ENCODE measurements around the gene SAFB. TPM values are rescaled to one million over a fixed set of nuclear protein-coding genes. Genes with fewer than 3 reads are reported as not detected.

The SAFB gene
- total RNA-seq, 2 donors from 2014 or later = 173 to 183 TPM

DNA sequence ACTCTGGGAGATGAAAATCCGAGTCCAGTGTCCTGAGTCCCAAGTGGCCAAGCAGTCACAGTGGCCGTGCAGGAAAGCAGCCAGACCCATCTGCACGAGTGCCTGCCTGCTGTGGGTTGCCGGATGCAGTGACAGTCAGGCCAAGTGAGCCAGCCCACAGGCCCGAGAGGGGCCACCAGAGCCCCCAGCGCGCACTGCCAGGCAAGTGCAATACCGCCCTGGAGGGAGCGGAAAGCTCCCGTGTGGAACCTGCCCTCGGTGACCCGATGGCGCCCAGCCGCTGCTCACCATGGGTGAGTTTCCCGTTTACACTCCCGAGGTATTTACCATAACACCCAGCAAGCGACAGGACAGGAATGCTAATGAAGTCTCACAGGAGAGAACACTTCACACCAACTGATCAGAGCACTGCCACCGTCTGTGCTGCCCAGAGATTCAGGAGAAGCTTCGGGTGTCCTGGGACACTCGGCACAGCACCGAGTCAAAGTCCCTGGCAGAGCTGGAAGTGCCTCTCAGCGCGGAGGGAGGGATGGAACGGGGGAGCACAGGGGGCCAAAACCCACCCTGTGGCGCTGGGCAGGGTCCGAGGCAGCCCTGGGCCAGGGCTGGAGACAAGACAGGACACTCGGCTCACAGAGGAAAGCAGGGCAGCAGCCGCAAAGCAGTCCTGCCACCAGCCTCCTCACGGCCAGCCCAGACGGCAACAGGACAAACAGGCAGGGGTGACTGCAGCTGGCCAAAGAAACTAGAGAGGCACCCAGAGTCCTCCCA is 33.8 kb upstream of the SAFB start:
- DNase-seq (no peak), ATAC-seq (no peak)
- H3K36me3 Mint-ChIP-seq (ENCODE audit: low read depth) = no peaks in the 10 kb centered on the region
- H3K4me1 Mint-ChIP-seq = peaks cover 17% of the 10 kb centered on the region
- peak overlapping the region; percentile 62 for H3K27ac Mint-ChIP-seq
- no peak overlapping the region for H3K4me3 Mint-ChIP-seq
- H3K27me3 Mint-ChIP-seq = no peaks in the 10 kb centered on the region
- H3K9me3 ChIP-seq (ENCODE audit: control insufficient read depth, low read length, poor library complexity, severe bottlenecking) = no peaks in the 10 kb centered on the region

DNA sequence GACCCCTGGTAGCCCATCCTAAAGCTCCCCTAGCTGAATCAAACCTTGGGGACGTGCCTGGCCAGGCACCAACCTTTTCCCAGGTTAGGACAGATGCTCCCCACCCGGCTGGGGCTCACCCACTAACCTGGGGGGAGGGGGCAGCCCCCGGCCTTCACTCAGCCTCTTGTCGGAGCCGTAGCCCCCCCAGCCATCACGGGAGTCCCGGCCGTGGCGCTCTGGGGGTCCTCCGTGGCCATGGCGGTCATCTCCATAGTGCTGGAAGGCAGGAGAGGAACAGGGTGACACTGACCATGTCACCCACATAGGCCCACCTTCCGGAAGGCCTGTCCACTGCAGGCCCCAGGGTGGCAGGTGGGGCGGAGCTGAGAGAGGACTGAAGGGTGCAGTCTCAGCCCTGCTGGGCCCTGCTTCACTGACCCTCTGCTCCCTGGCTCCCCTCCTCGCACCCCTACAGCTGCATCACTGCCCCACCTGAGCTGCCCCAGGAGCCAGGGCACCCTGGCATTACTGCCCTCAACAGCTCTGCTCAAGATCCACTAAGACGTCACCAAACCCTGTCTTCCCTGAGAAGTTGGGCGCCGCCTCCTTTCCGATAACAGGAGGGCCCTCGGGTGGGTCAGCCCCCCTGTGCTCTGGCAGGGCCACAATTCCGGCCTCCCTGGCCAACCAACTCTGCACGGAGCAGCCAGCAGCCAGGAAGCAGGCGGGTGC is 32.6 kb upstream of the SAFB start:
- no peaks in the 10 kb centered on the region for H3K9me3 ChIP-seq (ENCODE audit: control insufficient read depth, low read length, poor library complexity, severe bottlenecking)
- no peak overlapping the region for H3K4me3 Mint-ChIP-seq
- H3K36me3 Mint-ChIP-seq (ENCODE audit: low read depth) = peaks cover 1% of the 10 kb centered on the region
- ATAC-seq = no peak
- DNase-seq = no peak
- H3K27me3 Mint-ChIP-seq = no peaks in the 10 kb centered on the region
- H3K4me1 Mint-ChIP-seq = peaks cover 19% of the 10 kb centered on the region
- H3K27ac Mint-ChIP-seq = no peak overlapping the region

DNA sequence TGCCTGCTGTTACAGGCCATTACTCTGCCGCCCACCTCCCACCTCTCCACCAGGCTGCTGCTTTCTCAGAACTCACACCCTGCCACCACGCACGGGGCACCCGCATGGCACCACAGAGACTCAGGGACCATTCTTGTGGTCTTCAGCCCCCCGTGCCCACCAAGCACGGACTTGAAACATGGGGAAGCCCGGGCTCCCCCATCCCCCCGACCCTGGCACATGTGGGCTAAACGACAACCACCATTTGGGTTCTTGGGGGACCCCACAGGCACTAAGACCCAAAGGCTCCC is 32.1 kb upstream of the SAFB start:
- Mint-ChIP-seq H3K27me3 (no peaks in the 10 kb centered on the region), H3K36me3 (ENCODE audit: low read depth) (peaks cover 3% of the 10 kb centered on the region), H3K27ac (no peak overlapping the region), H3K4me3 (no peak overlapping the region), H3K4me1 (peaks cover 17% of the 10 kb centered on the region)
- no peaks in the 10 kb centered on the region for H3K9me3 ChIP-seq (ENCODE audit: control insufficient read depth, low read length, poor library complexity, severe bottlenecking)
- ATAC-seq = no peak
- DNase-seq = no peak

DNA sequence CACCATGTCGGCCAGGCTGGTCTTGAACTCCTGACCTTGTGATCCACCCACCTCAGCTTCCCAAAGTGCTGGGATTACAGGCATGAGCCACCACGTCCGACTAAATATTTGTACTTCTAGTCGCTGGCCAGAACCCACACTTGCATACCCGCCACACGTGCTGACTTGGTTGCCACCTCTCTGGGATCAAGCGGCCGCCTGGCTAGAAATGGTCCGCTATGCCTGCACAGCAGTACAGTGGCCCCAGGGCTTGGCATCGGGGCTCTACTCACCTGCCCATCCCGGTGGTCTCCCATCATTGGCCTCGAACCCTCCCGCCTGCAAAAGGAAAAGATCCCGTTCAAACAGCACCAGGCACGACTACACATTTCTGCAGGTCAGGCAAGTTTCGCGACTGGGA is 31.4 kb upstream of the SAFB start:
- Mint-ChIP-seq H3K27me3 (no peaks in the 10 kb centered on the region), H3K36me3 (ENCODE audit: low read depth) (peaks cover 3% of the 10 kb centered on the region), H3K27ac (no peak overlapping the region), H3K4me3 (no peak overlapping the region), H3K4me1 (peaks cover 13% of the 10 kb centered on the region)
- ATAC-seq (no peak), DNase-seq (no peak)
- no peaks in the 10 kb centered on the region for H3K9me3 ChIP-seq (ENCODE audit: control insufficient read depth, low read length, poor library complexity, severe bottlenecking)

DNA sequence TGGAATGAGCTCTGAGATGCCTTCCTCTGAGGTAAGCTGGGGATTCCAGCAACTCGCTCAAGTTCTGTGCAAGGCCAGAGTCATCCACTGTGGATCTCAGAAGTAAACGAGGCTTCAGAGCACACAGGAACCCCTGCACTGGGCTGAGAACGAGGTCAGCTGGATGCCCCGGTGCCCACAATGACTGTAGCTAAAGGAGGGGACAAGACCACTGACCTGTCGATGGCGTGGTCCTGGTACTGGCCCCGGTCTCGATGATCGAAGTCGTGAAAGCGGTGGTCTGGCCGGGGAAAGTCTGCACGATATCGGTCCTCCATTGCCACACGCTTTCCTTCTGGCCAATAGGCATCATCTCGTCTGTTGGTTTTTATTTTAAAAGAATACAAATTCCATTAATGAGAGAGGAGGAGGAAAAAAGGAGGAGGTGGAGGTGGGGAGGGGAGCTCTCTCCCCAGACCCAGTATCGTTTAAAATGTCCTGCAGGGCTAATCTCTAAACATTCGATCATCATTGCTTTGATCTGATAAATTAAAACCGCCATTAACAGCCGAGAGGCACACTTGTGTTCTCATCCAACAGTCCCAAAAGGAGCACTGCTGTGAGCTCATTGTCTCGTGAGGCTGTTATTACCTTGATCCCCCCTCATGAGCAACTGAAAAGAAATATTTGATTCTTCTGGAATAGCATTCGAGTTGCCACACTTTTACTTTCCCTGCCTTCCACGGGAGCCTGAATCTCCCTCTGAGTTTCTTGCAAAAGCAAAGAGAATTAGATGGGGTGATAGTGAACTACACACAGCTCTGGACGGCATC is 30.1 kb upstream of the SAFB start:
- H3K27ac Mint-ChIP-seq = no peak overlapping the region
- DNase-seq = no peak
- no peak for ATAC-seq
- no peaks in the 10 kb centered on the region for H3K9me3 ChIP-seq (ENCODE audit: control insufficient read depth, low read length, poor library complexity, severe bottlenecking)
- no peaks in the 10 kb centered on the region for H3K27me3 Mint-ChIP-seq
- no peak overlapping the region for H3K4me3 Mint-ChIP-seq
- peaks cover 6% of the 10 kb centered on the region for H3K36me3 Mint-ChIP-seq (ENCODE audit: low read depth)
- H3K4me1 Mint-ChIP-seq = peaks cover 12% of the 10 kb centered on the region

DNA sequence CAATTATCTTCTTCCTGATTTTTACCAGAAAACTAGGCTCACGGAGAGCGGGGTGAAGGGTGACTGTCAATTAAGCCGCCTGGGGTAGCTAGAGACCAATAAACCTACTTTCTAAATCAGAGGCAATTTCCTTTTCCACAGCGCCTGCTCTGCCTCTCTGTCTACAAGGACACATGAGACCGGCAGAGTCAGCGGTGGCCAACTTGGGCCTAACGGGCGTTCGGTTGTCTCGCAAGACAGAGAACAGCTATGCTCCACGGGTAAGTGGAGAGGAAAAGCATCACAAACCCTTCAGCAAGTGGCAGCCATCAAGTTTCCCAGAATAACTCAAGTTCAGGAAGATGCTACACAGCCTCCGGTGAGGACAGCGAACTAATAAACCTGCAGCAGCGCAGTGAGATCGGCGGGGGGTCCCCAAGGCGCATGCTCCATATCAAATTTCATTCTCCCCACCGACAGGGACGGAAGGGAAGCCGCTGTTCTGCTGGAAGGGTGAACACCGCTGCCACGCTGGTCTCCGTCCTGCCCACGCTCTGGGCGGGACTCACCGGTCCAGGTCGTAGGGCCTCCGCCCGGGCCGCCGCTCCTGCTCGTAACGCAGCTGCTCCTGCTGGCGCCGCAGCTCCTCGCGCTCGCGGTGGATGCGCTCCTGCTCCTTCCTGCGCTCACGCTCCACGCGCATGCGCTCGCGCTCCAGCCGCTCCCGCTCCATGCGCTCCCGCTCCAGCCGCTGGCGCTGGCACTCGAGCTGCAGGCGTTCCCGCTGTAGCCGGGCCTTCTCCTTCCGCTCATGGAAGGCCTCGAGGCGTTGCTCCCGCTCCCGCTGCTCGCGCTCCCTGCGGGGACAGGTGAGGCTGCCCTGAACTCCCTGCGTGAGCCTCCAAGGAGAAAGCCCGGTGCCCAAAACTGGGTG is 29.3 kb upstream of the SAFB start:
- H3K27me3 Mint-ChIP-seq = no peaks in the 10 kb centered on the region
- H3K4me3 Mint-ChIP-seq = no peak overlapping the region
- no peaks in the 10 kb centered on the region for H3K9me3 ChIP-seq (ENCODE audit: control insufficient read depth, low read length, poor library complexity, severe bottlenecking)
- ATAC-seq = no peak
- H3K27ac Mint-ChIP-seq = no peak overlapping the region
- peaks cover 10% of the 10 kb centered on the region for H3K4me1 Mint-ChIP-seq
- DNase-seq = no peak
- H3K36me3 Mint-ChIP-seq (ENCODE audit: low read depth) = peaks cover 6% of the 10 kb centered on the region

DNA sequence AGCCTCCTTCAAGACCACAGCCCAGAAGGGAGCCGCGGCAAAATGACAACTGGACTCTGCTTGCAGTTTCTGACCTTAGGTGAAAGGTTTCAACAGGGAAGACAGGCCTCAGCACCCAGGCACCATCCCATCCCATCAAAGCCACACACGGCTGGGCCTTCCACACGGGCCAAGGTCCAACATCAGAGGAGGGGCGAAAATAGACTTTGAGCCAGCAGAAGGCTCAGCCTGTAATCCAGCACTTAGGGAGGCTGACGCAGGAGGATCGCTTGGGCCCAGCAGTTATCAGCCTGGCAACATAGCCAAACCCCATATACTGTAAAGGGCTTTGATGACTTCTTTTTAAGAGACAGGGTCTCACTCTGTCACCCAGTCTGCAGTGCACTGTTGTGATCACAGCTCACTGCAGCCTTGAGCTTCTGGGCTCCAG is 28.3 kb upstream of the SAFB start:
- H3K4me3 Mint-ChIP-seq = peak overlapping the region; percentile 9
- no peaks in the 10 kb centered on the region for H3K27me3 Mint-ChIP-seq
- H3K9me3 ChIP-seq (ENCODE audit: control insufficient read depth, low read length, poor library complexity, severe bottlenecking) = no peaks in the 10 kb centered on the region
- H3K4me1 Mint-ChIP-seq = peaks cover 8% of the 10 kb centered on the region
- peaks cover 8% of the 10 kb centered on the region for H3K36me3 Mint-ChIP-seq (ENCODE audit: low read depth)
- no peak for DNase-seq
- no peak for ATAC-seq
- no peak overlapping the region for H3K27ac Mint-ChIP-seq

DNA sequence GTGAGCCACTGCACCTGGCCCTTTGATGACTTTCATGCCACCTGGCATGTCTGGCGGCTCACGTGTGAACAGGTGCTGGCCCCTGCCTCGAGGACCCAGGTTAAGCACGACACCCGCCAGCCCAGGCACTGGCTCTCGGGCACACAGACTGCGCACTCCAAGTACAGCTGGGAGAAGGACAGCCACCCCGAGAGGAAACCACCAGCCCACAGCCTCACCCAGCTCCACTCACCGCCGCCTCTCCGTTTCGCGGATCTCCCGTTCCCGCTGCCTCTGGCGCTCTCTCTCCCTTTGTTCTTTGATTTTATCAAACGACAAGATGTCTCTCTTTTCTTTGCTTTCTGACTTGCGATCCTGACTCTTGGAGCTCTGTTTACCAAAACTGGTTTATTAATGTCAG is 27.8 kb upstream of the SAFB start:
- ATAC-seq (peak; percentile 65), DNase-seq (no peak)
- Mint-ChIP-seq H3K27me3 (no peaks in the 10 kb centered on the region), H3K27ac (peak overlapping the region; percentile 75), H3K4me3 (peak overlapping the region; percentile 66), H3K4me1 (peaks cover 9% of the 10 kb centered on the region), H3K36me3 (ENCODE audit: low read depth) (peaks cover 10% of the 10 kb centered on the region)
- no peaks in the 10 kb centered on the region for H3K9me3 ChIP-seq (ENCODE audit: control insufficient read depth, low read length, poor library complexity, severe bottlenecking)

DNA sequence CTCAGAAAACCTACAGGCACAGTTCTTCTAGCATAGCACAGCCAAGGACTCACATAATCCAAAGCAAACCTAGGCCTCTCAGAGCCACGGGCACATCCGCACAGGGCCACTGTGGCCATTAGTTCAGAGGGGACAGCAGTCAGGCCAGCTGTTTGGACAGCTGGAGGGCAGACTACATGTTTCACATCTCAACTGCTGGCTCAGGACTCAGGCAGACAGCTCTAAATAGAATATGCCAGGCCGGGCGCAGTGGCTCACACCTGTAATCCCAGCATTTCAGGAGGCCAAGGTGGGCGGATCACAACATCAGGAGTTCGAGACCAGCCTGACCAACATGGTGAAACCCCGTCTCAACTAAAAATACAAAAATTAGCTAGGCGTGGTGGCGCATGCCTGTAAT is 27.1 kb upstream of the SAFB start:
- Mint-ChIP-seq H3K27ac (peak overlapping the region; percentile 75), H3K27me3 (no peaks in the 10 kb centered on the region), H3K4me3 (peak overlapping the region; percentile 66), H3K36me3 (ENCODE audit: low read depth) (peaks cover 13% of the 10 kb centered on the region), H3K4me1 (peaks cover 11% of the 10 kb centered on the region)
- no peak for ATAC-seq
- H3K9me3 ChIP-seq (ENCODE audit: control insufficient read depth, low read length, poor library complexity, severe bottlenecking) = no peaks in the 10 kb centered on the region
- no peak for DNase-seq

DNA sequence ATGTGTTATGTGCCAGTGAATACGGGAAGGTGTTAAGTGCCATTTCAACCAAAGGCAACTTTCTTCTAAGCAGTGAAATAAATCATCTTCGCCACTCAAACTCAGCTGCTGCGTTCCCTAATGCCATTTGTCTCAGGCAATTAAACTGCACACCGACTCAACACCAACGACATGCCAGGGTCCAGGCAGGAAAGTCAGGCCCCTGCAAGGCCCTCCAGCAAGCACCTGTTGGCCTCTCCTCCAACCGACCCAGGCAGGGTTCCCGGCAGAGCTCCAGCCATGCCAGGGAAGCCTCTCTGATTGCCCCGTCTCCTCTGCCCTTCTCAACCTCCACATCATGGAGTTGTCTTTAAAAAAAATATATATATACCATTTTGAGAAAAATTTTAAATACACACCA is 22.1 kb upstream of the SAFB start:
- peaks cover 12% of the 10 kb centered on the region for H3K4me1 Mint-ChIP-seq
- H3K9me3 ChIP-seq (ENCODE audit: control insufficient read depth, low read length, poor library complexity, severe bottlenecking) = no peaks in the 10 kb centered on the region
- DNase-seq (no peak), ATAC-seq (no peak)
- H3K27ac Mint-ChIP-seq = peak overlapping the region; percentile 43
- H3K36me3 Mint-ChIP-seq (ENCODE audit: low read depth) = peaks cover 13% of the 10 kb centered on the region
- H3K27me3 Mint-ChIP-seq = no peaks in the 10 kb centered on the region
- H3K4me3 Mint-ChIP-seq = no peak overlapping the region

DNA sequence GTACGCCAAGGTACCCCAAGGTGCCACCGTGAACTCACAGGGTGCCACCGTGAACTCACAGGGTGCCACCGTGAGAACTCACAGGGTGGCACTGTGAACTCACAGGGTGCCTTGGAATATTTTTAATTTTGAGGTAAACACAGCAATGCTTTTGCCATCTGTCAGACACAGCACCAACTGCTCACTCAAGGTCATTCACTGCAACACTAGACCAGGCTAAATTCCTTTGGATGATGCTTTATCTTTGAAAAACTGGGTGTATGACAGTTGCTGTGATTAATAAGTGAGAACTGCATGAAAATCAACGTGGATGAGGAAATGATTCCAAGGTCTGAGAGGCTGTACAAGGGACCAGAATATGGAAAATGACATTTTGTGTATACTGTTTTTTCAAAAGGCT is 19.3 kb upstream of the SAFB start:
- no peak for DNase-seq
- Mint-ChIP-seq H3K4me3 (no peak overlapping the region), H3K4me1 (peaks cover 18% of the 10 kb centered on the region), H3K27ac (peak overlapping the region; percentile 63), H3K27me3 (no peaks in the 10 kb centered on the region), H3K36me3 (ENCODE audit: low read depth) (peaks cover 16% of the 10 kb centered on the region)
- no peak for ATAC-seq
- H3K9me3 ChIP-seq (ENCODE audit: control insufficient read depth, low read length, poor library complexity, severe bottlenecking) = no peaks in the 10 kb centered on the region

DNA sequence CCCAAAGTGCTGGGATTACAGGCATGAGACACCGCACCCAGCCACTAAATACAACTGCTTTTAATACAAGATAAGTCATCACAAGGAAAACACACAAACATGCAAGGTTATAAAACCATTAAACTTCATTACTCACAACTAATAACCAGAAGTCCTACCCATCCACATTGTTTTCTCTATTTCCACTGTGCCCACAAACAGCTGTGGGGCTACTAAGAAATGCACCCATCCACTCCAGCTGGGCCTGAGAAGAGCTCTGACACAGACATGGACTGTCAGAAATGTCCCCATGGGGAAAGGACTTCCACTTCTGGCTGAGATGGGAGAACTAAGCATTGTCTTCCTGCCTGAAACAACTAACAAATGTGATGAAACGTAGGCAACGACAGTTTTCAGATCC is 17.5 kb upstream of the SAFB start:
- no peak for ATAC-seq
- no peaks in the 10 kb centered on the region for H3K9me3 ChIP-seq (ENCODE audit: control insufficient read depth, low read length, poor library complexity, severe bottlenecking)
- H3K27me3 Mint-ChIP-seq = no peaks in the 10 kb centered on the region
- peaks cover 15% of the 10 kb centered on the region for H3K4me1 Mint-ChIP-seq
- no peak for DNase-seq
- H3K4me3 Mint-ChIP-seq = no peak overlapping the region
- H3K36me3 Mint-ChIP-seq (ENCODE audit: low read depth) = peaks cover 9% of the 10 kb centered on the region
- no peak overlapping the region for H3K27ac Mint-ChIP-seq

Data from T-helper 17 cell (primary cell).